ENCODE measurements around the gene NUDT22.
A peak's percentile ranks its signal among the peaks of the same experiment; 100 is the strongest.

NUDT22 gene

GRCh38 chr11:64255135-64256128 is 29.4 kb downstream of the NUDT22 start:
- no peak for DNase-seq (ENCODE audit: low spot score)

- DNase-seq (ENCODE audit: low spot score): no peak
Measured at GRCh38 chr11:64256300-64256699, 30.2 kb downstream of the NUDT22 start.

- DNase-seq (ENCODE audit: low spot score): no peak
Measured at GRCh38 chr11:64258356-64258755, 32.3 kb downstream of the NUDT22 start.

- DNase-seq (ENCODE audit: low spot score): no peak
Measured at GRCh38 chr11:64258946-64259532, 33.0 kb downstream of the NUDT22 start.

- DNase-seq (ENCODE audit: low spot score): no peak
Measured at GRCh38 chr11:64259533-64260067, 33.5 kb downstream of the NUDT22 start.

GRCh38 chr11:64260147-64260708 is 34.2 kb downstream of the NUDT22 start:
- DNase-seq (ENCODE audit: low spot score): no peak

- no peak for DNase-seq (ENCODE audit: low spot score)
Measured at GRCh38 chr11:64261556-64262080, 35.5 kb downstream of the NUDT22 start.

- no peak for DNase-seq (ENCODE audit: low spot score)
Measured at GRCh38 chr11:64262271-64263002, 36.4 kb downstream of the NUDT22 start.

DNA sequence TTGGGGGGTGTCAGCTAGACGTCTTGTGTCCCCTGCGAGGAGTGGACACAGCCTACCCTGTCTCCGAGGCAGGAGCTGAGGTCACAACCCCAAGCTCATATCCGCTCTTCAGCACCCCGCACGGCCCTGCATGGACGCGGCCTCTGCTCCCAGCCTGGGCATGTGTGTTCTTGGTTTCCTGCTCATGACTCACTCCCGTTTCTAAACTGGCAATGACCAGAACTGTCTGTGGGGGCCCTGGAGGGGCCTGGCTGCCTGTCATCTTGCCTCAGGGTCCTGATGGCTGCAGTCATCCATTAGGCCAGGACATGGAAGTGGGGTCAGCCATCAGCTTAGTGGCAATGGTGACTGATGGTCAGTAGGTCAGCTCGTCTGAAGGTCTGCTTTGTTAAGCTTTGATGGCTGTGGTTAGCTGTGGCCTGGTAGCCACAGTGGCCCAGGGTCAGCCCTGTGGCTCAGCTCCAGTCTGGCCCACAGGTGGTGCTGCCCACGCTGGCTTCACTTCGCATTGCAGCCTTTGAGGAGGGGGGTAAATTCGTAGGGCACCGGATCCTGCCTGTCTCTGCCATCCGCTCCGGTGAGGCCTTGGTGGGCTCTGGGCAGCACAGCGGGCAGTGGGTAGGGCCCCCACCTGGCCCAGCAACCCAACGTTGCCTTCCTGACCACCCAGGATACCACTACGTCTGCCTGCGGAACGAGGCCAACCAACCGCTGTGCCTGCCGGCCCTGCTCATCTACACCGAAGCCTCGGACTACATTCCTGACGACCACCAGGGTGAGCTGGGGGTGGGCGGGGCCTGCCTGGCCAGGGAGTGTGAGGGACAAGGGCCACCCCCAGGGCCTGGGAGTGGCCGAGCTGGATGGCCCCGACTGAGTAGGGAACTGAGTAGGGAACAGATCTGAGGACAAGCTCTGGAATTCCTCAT is 37.2 kb downstream of the NUDT22 start:
- DNase-seq (ENCODE audit: low spot score): peak; percentile 19

- DNase-seq (ENCODE audit: low spot score): no peak
Measured at GRCh38 chr11:64263947-64264317, 37.9 kb downstream of the NUDT22 start.

- no peak for DNase-seq (ENCODE audit: low spot score)
Measured at GRCh38 chr11:64264371-64264852, 38.3 kb downstream of the NUDT22 start.

GRCh38 chr11:64265176-64266160 is 39.4 kb downstream of the NUDT22 start:
- DNase-seq (ENCODE audit: low spot score): no peak

GRCh38 chr11:64266339-64266738 is 40.3 kb downstream of the NUDT22 start:
- DNase-seq (ENCODE audit: low spot score): no peak

DNA sequence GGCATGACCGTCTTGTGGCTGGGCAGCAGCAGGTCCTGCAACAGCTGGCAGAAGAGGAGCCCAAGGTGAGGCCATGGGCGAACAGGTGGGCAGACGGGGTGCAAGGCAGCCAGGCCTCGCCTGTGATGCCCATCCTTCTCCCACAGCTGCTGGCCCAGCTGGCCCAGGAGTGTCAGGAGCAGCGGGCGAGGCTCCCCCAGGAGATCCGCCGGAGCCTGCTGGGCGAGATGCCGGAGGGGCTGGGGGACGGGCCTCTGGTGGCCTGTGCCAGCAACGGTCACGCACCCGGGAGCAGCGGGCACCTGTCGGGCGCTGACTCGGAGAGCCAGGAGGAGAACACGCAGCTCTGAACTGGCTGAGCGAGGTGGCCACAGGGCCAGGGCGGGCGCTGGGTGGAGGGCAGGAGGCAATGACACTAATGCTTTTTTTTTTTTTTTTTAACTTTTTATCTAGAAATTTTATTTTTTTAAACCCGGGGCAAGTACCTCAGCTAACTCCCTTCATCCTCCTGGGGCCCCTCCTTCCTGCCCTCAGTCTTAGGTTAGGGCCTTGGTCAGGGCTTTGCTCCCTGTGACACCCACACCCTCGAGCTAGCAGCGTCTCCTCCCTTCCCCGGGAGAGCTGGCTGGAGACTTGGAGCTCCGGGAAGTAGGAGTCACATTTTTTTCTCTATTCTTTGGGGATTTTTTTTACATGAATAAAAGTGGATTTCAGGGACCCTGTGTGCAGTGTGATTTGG is 41.3 kb downstream of the NUDT22 start:
- no peak for DNase-seq (ENCODE audit: low spot score)

- no peak for DNase-seq (ENCODE audit: low spot score)
Measured at GRCh38 chr11:64268025-64268892, 42.2 kb downstream of the NUDT22 start.

DNA sequence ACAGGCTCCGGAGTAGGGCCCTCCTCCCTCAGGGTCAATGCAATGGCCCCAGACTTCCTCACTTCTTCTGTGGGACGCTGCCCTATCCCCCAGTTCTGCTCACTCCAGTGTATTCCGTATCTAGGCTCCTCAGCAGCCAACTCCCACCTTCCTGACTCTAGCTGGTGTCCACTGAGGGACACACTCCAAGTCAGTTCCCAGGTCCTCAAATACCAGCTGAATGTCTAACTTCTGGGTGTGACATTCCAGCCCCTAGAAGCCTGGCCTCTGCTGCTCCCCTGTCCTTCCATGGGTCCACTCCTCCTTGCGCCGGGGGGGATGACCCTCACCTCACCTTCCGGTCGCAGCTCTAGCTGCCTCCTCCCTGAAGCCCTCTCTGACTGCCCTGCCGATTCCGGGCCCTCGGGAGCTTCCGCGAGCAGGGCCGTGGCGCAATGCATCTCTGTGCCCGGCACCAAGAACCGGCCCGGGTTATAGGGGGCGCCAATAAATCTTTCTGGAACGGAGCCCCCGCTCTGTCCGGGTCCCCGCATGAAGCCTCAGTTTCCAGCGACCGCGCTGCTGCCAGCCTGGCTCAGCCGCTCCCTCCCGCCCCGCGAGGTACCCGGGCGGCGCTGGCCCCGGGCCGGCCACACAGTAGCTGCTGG is 42.9 kb downstream of the NUDT22 start:
- DNase-seq (ENCODE audit: low spot score): no peak

All from AG08395 (cell line).